Astrocyte of the cerebellum (primary cell): ENCODE data around the gene GPR84.

Source experiments
- DNase-seq: peaks from one replicate; pipeline ENCODE4 v3.0.0-alpha.2; 2011; ENCODE audit warnings: low read depth
- H3K4me3 ChIP-seq: 2 replicates; pipeline ENCODE4 v1.5.1; 2011; ENCODE audit warnings: mild to moderate bottlenecking, low read depth, low read length, moderate library complexity
- CTCF ChIP-seq: IDR thresholded peaks from 2 replicates; pipeline ENCODE4 v1.5.1; 2012; ENCODE audit warnings: low read length, low read depth, moderate library complexity, mild to moderate bottlenecking; ENCODE audit errors: missing control alignments
- in situ Hi-C: cut with HindIII; loops from 2 replicates; pipeline ENCODE4 v1.10.0; 2017; ENCODE audit warnings: low sequenced_read_pairs

The GPR84 gene

GRCh38 chr12:54360717-54361456 is 3.4 kb downstream of the GPR84 start:
- H3K4me3 ChIP-seq = no peak overlapping the region

GRCh38 chr12:54359762-54360351 is 4.4 kb downstream of the GPR84 start:
- no peak for DNase-seq
- in situ Hi-C loops = no loop called here
- peak overlapping the region; percentile 60 for H3K4me3 ChIP-seq
- TF ChIP-seq CTCF = no peak

More at GRCh38 chr12:54360717-54361456, 3.4 kb downstream of the GPR84 start:
- peak; percentile 92 for TF ChIP-seq CTCF
- in situ Hi-C loops = no loop called here
- DNase-seq = peak; percentile 77

GRCh38 chr12:54358945-54359761 is 5.1 kb downstream of the GPR84 start:
- TF ChIP-seq CTCF = no peak
- peak; percentile 99 for DNase-seq
- in situ Hi-C loops = no loop called here
- peak overlapping the region; percentile 60 for H3K4me3 ChIP-seq

GRCh38 chr12:54358191-54358944 is 5.9 kb downstream of the GPR84 start:
- in situ Hi-C loops = no loop called here
- DNase-seq = no peak
- peak overlapping the region; percentile 60 for H3K4me3 ChIP-seq
- TF ChIP-seq CTCF = no peak

- no peak for DNase-seq
- H3K4me3 ChIP-seq = peak overlapping the region; percentile 60
- TF ChIP-seq CTCF = no peak
- in situ Hi-C loops = no loop called here
These were observed 6.6 kb downstream of the GPR84 start for GRCh38 chr12:54357506-54358190.
